Measurements from ENCODE around the gene WLS. TPM values are rescaled to one million over a fixed set of nuclear protein-coding genes. Genes with fewer than 3 reads are reported as not detected.

The WLS gene
- total RNA-seq, 4 donors from 2014 or later, result 37.8 to 56.3 (median 48.7) TPM

DNA sequence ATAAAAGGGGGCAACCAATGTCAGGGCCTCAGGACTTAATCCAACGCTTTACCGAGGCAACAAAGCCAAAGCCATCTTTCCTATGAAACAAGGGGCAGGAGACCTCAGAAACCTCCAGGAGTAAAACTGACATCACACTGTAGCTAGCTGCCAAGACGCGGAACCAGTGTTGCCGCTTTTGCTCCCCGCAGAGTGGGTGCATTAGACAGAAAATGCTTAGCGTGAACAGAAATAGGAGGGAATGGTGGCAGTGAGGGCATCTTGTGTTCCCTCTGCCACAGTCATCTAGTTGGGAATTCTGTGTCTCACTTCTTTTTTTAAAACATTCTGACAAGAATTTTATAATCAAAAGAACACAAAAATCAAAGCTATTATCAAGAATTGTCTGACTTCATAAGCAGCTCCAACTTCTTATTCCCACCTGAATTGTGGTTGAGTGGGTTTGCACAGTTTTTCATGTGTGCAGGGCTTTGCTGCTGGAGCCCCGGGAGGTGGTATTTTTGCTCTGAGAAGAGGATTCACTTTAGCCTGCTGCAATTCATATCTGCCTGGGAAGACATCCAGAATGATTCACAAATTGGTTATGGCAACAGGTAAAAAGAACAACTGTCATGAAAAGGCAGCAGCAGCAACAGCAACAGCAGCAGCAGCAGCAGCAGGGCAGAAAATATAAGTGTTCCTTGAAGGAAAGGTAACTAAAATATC, 99.7 kb downstream of the WLS start:
- intact Hi-C loops (cut with DNase I; ENCODE audit: low total_unique reads), result no loop called here
- no peak overlapping the region for H3K4me3 ChIP-seq (ENCODE audit: low read depth, poor library complexity, severe bottlenecking)
- 86 to 92% methylated on average over 8 of the region's 8 CpGs for WGBS, 2 donors
- TF ChIP-seq POLR2A (IDR thresholded peaks at IDR 0.05), result no peak
- TF ChIP-seq, protein P1, sequence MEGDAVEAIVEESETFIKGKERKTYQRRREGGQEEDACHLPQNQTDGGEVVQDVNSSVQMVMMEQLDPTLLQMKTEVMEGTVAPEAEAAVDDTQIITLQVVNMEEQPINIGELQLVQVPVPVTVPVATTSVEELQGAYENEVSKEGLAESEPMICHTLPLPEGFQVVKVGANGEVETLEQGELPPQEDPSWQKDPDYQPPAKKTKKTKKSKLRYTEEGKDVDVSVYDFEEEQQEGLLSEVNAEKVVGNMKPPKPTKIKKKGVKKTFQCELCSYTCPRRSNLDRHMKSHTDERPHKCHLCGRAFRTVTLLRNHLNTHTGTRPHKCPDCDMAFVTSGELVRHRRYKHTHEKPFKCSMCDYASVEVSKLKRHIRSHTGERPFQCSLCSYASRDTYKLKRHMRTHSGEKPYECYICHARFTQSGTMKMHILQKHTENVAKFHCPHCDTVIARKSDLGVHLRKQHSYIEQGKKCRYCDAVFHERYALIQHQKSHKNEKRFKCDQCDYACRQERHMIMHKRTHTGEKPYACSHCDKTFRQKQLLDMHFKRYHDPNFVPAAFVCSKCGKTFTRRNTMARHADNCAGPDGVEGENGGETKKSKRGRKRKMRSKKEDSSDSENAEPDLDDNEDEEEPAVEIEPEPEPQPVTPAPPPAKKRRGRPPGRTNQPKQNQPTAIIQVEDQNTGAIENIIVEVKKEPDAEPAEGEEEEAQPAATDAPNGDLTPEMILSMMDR (IDR thresholded peaks at IDR 0.05), result no peak
- no peak for DNase-seq (ENCODE audit: low spot score in 2 of 2)

DNA sequence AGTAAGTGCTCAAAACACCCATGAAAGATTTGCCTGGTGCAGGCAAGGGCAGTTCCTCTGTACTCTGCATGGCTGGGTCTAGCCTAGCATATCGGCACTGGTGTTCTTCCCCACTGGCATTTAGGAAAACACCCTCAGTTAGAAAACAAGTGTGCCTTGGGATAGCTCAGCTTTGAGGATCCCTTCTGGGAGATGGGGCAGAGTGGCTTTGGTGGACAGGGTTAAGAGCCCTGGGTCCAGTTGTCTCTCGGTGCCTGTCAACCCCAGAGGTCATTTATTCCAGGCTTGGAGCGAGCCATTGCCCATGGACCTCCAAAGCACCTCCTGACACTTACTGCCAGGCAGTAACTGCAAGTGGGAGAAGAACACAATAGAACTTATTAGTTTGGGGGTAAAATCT, 101.1 kb downstream of the WLS start:
- intact Hi-C loops (cut with DNase I; ENCODE audit: low total_unique reads), result no loop called here
- no peak overlapping the region for H3K4me3 ChIP-seq (ENCODE audit: low read depth, poor library complexity, severe bottlenecking)
- no peak for DNase-seq (ENCODE audit: low spot score in 2 of 2)
- WGBS, 2 donors, result 95 to 96% methylated on average over 3 of the region's 3 CpGs
- TF ChIP-seq, protein P1 (IDR thresholded peaks at IDR 0.05), result no peak
- TF ChIP-seq POLR2A (IDR thresholded peaks at IDR 0.05), result no peak

DNA sequence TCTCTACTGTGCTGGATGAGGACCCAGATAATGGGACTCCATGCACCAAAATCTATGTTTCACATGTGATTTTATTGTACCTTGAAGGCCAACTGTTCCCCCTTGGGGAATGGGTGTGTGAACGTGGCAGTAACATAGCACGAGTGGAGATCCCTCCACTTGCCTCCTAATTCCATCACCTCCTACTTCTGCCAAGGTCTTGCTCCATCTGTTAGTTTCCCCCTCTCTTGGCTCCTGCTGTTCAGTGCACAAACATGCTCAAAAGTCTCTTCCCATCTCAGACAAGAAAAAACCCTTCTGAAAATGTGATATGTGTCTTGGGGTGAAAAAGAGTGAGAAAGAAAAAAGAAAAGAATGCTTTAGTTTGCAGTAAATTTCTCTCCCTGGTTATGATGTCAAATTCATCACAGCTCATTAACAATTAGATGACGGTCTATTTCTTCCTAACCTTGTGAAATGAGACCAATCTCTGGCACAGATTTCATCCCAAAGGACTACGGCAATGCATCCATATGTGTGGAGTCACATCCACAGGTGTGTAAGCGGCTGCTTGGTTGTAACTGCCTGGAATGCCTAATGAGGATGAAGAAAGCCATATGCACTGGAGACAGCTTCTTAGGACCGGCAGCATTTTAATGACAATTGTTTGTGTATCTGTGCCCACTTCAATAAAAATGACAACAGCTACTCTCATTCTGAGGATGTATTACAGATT, 102.6 kb downstream of the WLS start:
- intact Hi-C loops (cut with DNase I; ENCODE audit: low total_unique reads), result no loop called here
- no peak overlapping the region for H3K4me3 ChIP-seq (ENCODE audit: low read depth, poor library complexity, severe bottlenecking)
- DNase-seq (ENCODE audit: low spot score in 2 of 2), result no peak
- no peak for TF ChIP-seq POLR2A (IDR thresholded peaks at IDR 0.05)
- TF ChIP-seq, protein P1 (IDR thresholded peaks at IDR 0.05), result no peak
- 68 to 71% methylated on average over 6 of the region's 6 CpGs for WGBS, 2 donors

DNA sequence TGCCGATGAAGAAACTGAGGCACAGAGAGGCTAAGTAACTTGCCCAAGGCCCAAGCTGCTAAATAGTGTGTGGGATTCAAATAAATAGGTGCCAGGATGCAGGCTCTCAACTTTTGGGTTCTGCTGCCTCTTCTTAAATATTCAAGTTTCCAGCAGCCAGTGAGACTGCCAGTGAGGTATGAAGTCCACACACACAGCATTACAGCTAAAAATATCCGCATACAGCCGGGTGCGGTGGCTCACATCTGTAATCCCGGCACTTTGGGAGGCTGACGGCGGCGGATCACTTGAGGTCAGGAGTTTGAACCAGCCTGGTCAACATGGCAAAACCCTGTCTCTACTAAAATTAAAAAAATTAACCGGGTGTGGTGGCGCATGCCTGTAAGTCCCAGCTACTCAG, 103.5 kb downstream of the WLS start:
- intact Hi-C loops (cut with DNase I; ENCODE audit: low total_unique reads), result no loop called here
- no peak for TF ChIP-seq POLR2A (IDR thresholded peaks at IDR 0.05)
- TF ChIP-seq, protein P1 (IDR thresholded peaks at IDR 0.05), result no peak
- WGBS, 2 donors, result 80 to 81% methylated on average over 10 of the region's 10 CpGs
- DNase-seq (ENCODE audit: low spot score in 2 of 2), result no peak
- H3K4me3 ChIP-seq (ENCODE audit: low read depth, poor library complexity, severe bottlenecking), result no peak overlapping the region

DNA sequence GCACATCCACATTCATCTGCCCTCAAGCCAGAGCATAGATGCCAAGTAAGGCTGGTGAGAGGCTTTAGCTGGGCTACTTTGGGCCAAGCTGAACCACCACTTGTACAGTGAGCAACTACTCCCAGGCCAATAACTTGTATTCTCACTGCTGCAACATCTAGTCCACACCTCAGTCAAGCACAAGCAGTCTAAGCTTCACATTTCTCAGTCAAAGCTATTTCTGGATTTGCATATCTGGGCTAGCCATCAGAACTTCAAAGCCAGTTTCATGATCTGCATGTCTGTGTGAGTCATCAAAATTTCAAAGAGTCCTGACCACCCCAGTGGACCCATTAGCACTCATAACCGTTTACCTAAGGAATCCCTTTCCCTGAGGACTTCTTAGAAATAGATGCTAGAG, 104.2 kb downstream of the WLS start:
- intact Hi-C loops (cut with DNase I; ENCODE audit: low total_unique reads), result no loop called here
- DNase-seq (ENCODE audit: low spot score in 2 of 2), result no peak
- 22 to 35% methylated on average over 1 of the region's 1 CpG for WGBS, 2 donors
- TF ChIP-seq, protein P1 (IDR thresholded peaks at IDR 0.05), result no peak
- no peak for TF ChIP-seq POLR2A (IDR thresholded peaks at IDR 0.05)
- H3K4me3 ChIP-seq (ENCODE audit: low read depth, poor library complexity, severe bottlenecking), result no peak overlapping the region

All from lower leg skin (tissue), 4 donors.